GM19193 (cell line): Measurements from ENCODE around the gene UBE2O.

ENCODE experiments used
- POLR2A ChIP-seq: IDR thresholded peaks from 4 replicates; pipeline ENCODE4 v1.6.1; 2011; ENCODE audit not compliant: insufficient read depth, insufficient read length; ENCODE audit errors: extremely low read depth

The UBE2O gene

GRCh38 chr17:76384987-76385891, 67.7 kb downstream of the UBE2O start:
- TF ChIP-seq POLR2A = no peak

- TF ChIP-seq POLR2A = peak; percentile 39
Observed at GRCh38 chr17:76384222-76384986, 68.5 kb downstream of the UBE2O start, which contains the start of gene SPHK1. TSS of gene SPHK1 (plus strand) at chr17:76384609. CDS start at chr17:76385645, 1,036 bp downstream.

GRCh38 chr17:76383546-76384221, 69.3 kb downstream of the UBE2O start:
- TF ChIP-seq POLR2A = no peak

GRCh38 chr17:76382803-76383545, 70.0 kb downstream of the UBE2O start:
- no peak for TF ChIP-seq POLR2A

- TF ChIP-seq POLR2A = no peak
Observed at GRCh38 chr17:76382351-76382802, 70.6 kb downstream of the UBE2O start.

GRCh38 chr17:76381633-76382350, 71.2 kb downstream of the UBE2O start:
- no peak for TF ChIP-seq POLR2A

GRCh38 chr17:76379646-76380376, 73.1 kb downstream of the UBE2O start:
- no peak for TF ChIP-seq POLR2A

GRCh38 chr17:76379275-76379641, 73.7 kb downstream of the UBE2O start:
- TF ChIP-seq POLR2A = no peak

GRCh38 chr17:76378548-76379274, 74.2 kb downstream of the UBE2O start:
- no peak for TF ChIP-seq POLR2A

- no peak for TF ChIP-seq POLR2A
Observed at GRCh38 chr17:76376318-76377133, 76.4 kb downstream of the UBE2O start.
